Stimulated activated CD8-positive, alpha-beta memory T cell treated with anti-CD3 and anti-CD28 coated beads, Interleukin-15, amount 100 ng/mL, for 4 hours (primary cell): Measurements from ENCODE around the gene AARS2.
"Not testable (repeated sequence)": the region's sequence is repeated elsewhere in the genome, so short reads cannot be mapped to it uniquely, and the experiment has no call there.

Source experiments
- DNase-seq, 2 donors: peaks; one replicate each; pipeline ENCODE4 v3.0.0-alpha.2; 2020; ENCODE audit warnings: low read depth in 2 of 2

AARS2 gene

DNA sequence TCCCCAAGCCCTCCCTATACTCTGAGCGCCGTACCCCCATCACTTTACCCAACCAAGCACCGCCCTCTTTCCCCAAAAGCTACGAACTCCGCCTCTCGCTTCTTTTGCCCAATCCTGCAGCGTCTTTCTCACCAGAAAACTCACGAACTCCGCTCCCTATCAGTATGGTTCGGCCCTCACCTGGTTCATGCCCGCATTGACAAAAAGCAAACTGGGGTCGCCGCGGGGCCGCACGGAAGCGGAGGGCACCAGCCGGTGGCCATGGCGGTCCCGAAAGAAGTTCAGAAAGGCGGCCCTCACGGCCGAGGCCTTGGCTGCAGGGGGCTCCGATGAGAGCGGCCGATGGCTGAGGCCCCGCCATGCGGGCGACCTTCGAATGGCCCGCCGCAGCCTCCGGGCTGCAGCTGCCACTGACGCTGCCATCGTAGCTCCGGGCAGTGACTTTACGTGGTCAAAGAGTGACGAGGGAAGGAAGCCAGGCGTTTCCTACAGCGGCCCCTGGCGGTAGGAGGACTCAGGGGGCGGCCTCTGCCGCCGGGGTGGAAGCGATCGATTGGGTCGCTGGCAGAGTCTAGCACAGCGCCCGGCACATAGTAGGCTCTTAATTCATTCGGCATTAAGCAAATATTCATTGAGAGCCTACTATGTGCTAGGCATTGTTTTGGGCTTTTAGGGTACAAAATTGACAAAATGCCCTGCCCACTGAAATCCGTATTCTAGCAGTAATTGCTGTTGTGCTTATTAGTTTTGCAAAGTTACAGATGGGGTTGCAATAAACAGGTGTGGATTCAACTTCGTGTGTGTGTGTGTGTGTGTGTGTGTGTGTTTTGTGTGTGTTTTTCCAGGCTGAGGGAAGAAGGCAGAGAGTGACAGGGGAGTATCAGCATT, at the start of gene AARS2:
AARS2 (minus strand) TSS at position 447 of the 888 bp plus-strand sequence; CDS start at position 423, 24 bp downstream.
- peak; percentile 79 to 83 for DNase-seq

DNA sequence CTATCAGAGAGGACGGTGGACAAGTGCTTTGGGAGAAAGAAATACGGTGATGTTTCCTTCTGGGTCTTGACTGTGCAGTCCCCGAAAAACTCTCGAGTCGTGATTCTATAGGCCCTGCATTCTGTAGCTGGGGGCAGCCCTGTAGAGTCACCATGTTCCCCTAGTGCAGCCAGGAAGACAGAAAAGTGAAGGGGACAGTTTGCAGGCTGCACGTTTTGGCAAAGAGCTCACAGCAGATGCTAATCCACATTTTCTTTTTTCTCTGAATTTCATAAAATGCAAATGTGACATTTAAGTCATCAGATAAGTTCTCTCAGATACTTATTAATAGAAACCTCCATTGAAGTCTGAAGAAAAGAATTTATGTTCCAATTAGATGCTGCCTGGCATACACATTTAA, 48.8 kb upstream of the AARS2 start:
- DNase-seq: no peak

DNA sequence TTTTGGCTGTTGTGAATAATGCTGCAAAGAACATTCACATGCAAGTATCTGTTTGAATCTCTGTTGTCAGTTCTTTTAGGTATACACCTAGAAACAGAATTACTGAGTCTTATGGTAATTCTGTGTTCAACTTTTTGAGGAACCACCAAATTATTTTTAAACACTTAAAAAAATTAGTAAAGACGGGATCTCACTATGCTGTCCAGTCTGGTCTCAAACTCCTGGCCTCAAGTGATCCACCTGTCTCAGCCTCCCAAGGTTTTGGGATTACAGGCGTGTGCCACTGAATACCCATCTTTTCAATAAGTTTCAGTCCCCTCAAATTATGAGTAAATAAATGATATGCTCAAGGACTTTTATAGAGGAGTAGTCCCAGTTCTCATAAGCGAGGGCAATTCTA, 46.8 kb upstream of the AARS2 start:
- DNase-seq: no peak

DNA sequence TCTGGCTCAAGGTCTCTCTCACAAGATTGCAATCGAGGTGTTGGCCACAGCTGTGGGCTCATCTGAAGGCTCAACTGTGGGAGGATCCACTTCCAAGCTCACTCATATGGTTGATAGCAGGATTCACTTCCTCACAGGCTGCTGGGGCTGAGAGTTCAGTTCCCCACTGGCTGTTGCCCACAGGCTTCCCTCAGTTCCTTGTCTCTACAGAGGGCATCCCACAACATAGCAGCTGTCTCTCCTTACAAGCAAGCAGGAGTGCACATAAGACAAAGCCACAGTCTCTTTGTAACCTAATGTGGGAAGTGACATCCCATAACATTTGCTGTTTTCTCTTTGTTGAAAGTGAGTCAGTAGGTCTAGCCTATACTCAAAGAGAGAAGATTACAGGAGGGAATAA, 43.3 kb upstream of the AARS2 start:
- DNase-seq: no peak

DNA sequence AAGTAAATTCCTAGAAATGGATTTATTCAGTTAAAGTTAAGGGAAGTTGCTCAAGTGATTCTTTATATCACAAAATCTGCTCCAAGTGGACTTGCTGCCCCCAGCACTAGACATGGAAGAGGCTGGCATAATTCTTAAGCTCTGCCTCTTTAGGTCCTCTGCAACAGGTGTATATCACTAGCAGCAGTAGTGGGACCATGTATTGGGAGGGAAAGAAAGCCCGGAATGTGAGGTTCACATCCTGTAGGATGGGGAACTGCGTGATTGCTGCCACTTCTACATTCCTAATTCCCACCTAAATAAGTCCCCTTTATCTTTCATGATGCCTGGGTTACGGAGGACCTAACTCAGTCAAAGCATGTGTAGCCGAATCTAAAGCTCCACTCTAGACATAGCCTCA, 42.5 kb upstream of the AARS2 start:
- DNase-seq: no peak

DNA sequence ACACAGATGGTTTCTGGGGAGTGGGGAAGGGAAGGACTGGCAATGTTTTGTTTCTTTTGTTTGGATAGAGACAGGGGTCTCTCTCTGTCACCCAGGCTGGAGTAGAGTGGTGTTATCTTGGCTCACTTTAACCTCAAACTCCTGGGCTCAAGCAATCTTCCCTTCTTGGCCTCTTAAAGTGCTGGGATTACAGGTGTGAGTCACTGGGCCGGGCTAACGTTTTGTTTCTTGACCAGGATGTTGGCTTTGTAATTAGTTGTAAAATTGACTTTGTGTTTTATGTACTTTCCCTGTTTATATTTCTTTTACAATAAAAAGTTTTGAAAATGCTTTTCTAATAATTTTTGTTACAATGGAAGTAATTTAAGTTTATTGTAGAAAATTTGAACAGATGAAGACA, 40.2 kb upstream of the AARS2 start:
- DNase-seq: no peak

DNA sequence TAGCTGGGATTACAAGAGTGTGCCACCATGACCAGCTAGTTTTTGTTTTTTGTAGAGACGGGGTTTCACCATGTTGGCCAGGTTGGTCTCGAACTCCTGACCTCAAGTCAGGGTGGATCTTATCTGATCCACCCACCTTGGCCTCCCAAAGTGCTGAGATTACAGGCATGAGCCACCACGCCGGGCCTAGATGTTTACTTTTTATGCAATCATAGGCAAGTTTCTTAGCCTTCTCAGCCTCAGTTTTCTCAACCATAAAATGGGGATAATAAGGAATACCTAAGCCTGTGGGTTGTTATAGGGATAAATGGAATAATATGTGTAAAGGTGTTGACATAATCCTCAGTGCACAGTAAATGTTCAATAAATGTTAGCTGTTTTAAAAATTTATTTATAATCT, 39.1 kb upstream of the AARS2 start:
- DNase-seq: no peak

DNA sequence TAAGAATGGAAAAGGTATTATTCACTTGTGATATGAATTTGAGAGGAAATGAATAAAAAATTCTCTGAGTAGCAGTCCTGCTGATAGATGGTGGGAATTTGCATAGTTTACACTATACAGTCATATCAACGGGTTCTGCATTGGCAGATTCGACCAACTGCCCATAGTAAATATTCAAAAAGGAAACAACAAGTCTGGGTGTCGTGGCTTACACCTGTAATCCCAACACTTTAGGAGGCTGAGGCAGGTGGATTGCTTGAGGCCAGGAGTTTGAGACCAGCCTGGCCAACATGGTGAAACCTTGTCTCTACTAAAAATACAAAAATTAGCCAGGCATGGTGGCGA, 37.5 kb upstream of the AARS2 start:
- not testable (repeated sequence) for DNase-seq

DNA sequence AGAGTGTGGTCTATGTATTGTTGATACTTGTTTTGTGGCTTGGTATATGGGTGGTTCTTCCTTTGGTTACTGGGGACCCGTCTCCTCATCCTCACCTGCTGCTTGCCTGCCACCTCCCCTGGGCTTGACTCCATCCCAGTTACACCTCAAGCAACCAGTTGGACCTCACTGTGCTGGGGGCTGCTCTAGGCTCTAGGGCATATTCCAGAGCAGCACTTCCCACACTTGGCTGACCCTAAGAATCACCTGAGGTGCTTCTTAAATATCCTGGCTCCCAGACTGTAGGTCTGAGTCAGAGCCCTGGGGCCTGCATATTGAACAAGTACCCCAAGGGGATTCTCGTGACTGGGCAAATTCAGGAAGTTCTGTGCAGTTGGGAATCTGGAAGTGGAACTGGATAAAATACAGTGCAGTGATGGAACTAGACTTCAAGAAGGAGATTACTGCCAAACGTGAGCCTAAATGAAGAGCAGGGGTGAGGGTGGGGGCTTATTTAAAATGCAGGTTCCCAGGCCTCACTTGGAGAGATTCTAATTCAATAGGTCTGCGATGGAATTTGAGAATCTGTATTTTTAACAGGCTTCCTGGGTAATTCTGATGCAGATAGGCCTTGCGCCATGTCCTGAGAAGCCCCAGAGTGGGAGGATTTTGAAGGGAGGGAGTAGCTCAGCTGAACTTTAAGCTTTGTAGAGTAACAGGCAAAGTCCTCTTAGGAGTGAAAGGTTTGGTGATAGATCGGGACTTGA, 36.9 kb upstream of the AARS2 start:
- DNase-seq: no peak

DNA sequence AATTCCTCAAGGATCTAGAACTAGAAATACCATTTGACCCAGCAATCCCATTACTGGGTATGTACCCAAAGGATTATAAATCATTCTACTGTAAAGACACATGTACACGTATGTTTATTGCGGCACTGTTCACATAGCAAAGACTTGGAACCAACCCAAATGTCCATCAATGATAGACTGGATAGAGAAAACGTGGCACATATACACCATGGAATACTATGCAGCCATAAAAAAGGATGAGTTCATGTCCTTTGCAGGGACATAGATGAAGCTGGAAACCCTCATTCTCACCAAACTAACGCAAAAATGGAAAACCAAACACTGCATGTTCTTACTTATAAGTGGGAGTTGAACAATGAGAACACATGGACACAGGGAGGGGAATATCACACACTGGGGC, 33.7 kb upstream of the AARS2 start:
- DNase-seq: not testable (repeated sequence)

DNA sequence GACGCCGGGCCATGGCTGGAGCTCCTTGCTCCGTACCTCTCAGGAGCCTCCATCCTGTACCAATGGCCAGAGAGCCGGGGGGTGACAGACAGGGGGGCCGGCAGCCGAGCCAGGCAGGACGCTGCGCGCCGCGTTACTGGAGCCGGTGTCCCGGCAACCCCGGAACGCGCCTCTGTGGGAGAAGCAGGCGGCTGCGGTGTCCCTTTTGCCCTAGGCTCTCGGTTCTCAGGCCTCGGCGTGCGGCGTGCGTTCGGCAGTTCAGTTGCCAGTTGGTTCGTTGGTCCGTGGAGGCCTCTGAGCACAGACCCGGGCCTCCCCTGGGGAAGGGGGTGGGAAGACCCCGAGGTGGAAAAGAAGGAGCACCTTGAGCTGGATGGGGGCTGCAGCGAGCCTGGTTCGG, 29.3 kb upstream of the AARS2 start, which contains the start of gene SPATS1:
SPATS1 (plus strand) TSS at position 162 of the 400 bp plus-strand sequence. CDS start 446 bp downstream, outside the sequence.
- no peak for DNase-seq

DNA sequence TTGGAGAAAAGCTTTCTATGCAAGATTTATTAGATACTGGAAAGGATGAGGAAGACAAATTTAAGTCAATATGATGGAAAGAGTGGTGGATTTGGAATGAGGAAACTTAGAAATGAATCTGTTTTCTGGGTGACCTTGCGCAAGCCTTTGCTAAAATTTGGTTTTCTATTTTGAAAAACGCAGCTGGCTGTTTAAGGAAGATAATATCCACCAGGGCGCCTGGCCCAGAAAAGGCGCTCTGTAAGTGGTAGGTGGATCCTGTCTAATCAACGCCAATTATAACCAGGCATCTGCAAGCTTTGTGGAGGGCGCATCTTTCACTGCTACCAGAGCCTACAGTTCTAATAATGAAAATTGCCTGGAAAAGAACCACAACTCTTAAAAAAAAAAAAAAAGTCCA, 28.9 kb upstream of the AARS2 start:
- no peak for DNase-seq

DNA sequence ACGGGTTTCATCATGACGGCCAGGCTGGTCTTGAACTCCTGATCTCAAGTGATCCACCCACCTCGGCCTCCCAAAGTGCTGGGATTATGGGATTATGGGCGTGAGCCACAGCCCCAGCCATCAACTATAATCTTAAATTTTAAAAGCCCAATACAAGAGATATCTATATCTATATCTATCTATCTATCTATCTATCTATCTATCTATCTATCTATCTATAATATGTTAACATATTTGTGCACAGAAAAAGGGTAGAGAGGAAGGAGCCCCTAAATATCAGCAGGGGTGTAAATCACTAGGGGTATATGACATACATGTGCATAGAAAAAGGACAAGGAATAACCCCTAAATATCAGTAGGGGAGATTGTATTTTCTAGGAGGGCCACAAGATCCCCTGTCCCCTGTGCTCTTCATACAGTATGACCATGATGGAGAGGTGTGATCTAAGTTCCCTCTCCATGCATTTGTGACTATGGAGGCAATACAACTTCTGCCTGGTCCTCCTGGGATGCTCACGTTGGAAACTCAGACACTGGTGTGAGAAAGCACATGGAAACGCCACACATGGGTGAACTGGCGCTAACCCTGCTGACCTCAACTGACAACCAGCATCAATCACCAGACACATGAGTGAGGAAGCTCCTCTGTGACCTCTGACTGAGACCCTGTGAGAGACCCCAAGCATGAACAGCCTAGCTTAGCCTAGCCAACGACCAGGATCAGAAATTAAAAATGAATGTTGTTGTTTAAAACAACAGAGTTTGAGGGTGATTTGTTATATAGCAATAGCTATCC, 28.1 kb upstream of the AARS2 start:
- no peak for DNase-seq

DNA sequence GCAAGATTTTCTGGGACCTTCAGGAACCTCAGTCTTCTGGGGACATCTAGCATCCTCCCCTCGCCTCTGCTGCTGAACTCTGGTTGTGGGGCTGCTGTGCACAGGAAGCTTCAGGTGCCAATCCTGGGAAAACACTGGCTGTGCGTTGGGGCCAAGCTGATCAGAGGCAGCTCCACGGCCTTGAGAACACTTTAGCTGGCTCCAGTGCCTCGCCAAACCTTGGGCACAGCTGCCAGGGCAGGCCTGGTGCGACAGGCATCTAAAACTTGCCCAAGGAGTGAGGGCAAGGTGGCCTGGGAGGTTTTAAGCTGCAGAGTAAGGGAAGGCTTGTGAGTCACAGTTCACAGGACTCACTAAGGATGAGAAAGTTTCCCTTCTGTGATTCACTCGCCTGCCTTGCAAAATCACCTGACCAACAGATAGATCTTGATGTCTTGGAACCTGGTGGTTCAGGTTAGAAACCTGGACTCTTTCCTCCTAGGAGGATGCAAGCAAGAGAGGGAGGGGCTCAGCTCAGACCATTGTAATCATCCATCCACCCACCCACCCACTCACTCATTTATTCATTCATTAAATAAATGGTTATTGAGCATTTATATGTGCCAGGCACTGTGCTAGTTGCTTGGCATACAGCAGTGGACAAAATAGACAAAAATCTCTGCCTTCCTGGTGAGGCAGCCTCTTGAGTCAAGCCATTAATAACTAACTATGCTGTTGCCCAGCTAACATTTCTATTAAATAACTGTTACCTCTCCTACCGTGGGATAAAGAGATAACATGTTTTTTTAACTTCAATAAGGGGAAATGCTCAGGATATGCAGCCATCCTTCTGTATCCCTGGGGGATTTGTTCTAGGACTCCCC, 26.8 kb upstream of the AARS2 start:
- DNase-seq: no peak

DNA sequence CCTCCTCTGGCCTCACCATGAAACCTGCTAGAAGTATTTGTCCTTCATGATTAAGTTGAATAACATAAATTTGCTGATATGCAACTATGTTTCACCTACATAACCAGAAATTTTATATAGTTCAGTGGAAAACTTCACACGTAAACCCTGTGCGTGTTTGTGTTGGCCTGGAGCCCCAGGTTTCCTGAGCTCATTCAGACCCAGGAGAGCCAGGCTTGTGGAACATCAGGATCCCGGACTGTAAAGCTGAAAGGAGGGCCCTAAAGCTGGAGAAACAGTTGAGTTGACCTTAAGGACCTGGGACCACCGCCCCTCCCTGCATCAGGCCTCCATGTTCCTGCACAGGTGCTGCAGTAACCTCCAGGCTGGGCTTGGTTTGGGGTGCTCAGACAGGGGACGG, 26.2 kb upstream of the AARS2 start:
- DNase-seq: no peak

DNA sequence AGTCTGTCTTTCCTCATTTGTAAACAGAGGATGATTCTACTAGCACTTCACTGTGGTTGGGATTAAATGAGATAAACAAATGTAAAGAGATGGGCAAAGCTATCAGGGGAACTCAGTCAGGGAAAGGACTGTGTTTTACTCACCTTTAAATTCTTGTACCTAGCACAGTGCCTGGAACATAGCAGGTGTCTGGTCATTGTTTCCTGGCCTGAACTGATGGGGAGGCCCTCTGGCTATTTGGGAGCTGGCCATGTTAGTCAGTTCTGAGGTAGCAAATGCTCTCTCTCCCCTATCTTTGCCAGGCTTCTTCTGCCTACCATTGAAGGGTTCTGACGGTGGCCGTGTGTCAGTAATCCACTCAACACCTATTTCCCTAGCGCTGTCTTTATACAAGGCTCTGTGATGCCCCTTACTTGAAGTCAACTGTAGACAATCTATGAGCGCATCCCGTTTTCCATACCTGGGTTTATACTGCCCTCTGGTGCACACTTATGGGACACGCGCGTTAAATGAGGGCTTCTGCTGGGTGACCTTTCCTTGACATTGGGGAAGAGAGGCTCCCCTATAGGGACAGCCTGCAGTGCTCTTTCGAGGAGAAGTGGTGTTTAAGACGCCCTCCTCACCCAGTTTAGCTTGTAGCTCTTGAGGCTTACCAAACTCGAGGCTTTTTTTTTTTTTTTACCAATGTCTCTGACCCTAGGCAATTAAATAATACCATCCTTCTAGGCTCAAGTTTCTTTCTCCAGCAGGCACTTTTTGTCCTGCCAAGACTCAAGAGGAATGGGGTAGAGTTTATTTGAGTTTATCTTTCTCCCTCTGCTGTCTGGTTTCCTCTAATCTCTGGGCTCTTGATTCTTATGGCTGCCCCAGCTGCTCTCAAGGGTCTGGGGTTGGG, 25.3 kb upstream of the AARS2 start:
- peak; percentile 22 to 42 for DNase-seq

DNA sequence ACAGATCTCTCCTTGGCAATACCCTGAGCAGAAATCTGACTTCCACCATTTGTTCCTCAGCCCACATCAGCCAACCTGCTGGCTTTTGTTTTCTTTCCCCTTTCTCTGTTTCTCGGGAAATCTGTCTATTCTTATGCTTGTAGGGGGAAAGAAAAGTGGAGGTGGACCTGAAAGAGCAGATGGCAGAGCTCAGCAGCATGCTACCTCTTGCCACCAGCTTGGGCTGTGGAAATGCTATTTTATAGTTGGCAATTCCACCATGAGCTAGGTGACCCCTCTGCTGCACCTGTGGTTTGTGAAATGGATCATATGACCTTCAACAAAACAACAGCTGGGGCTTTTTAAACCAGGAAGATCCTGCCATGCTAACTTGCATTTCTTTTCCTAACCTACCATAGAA, 22.5 kb upstream of the AARS2 start:
- DNase-seq: no peak

DNA sequence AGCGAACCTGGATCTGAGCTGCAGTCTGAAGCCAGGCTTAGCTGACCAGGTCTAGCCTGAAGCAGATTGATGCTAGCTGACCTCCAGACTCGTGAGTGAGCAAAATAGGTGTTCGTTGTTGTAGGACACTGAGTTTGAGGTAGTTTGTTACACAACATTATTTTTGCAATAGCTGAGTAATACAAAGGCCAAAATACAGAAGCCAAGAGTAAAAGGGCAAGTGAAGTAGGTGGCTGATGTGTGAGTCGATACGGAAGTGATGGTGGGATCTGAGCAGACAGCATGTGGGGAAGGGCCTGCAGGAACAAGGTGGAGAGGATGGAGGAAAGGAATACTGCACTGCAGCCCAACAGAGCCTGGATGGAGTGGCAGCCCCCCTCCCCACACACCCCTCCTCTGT, 20.8 kb upstream of the AARS2 start:
- DNase-seq: no peak

DNA sequence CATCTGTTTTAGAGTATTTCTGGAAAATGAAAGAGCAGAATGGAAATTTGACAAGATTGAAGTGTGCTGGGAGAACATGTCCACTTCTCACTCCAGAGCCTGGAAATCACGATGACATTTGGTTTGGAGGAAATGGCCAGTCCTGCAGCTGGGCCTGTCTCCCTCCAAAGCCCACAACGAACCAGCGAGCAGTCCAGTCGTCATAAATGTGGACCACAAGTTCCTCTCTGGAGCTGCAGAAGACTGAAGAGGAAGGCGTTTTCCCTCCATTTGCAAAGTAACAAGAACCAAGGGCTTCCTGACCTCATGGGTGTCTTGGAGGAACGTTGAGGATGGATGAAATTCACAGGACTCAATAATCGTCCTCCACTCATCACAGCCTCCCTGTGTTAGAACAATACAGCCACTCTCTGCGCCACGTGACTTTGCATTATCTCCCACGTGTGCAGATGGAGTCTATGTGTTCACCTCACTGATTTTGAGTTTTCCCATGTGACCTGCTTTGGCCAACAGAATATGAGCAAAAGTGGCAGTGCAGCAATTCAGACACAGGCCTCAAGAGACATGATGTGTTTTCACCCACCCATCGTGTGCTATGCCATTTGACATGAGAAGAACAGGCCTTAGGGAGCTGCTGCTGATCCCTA, 20.2 kb upstream of the AARS2 start:
- no peak for DNase-seq

DNA sequence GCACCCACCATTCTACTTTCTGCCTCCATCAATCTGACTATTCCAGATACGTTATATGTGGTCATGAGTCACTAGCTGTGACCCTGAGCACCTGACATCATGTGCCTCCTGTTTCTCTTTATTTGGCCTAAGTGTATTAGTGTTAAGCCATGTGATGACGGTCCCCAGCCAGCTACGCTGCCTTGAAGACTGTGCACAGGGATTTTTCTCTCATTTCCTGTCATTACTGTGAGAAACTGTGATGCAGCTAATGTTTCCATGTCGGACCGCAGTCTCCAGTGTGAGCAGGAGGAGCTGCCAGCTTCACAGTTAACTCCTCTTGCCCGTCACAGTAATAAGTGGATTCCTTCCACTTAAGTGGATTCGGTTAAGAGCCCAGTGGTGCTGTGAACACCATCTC, 19.4 kb upstream of the AARS2 start:
- DNase-seq: no peak
